Medulla oblongata (tissue), 1 donor: ENCODE data around the gene PLCB1.

Experiments used
- DNase-seq: peaks from one replicate; pipeline ENCODE4 v3.0.0-alpha.2; 2015; ENCODE audit errors: extremely low spot score

Gene PLCB1

GRCh38 chr20:8246153-8246552 is 114.1 kb downstream of the PLCB1 start:
- no peak for DNase-seq

GRCh38 chr20:8246716-8247115 is 114.7 kb downstream of the PLCB1 start:
- DNase-seq = no peak

- no peak for DNase-seq
Measured at GRCh38 chr20:8248051-8248450, 116.0 kb downstream of the PLCB1 start.

DNA sequence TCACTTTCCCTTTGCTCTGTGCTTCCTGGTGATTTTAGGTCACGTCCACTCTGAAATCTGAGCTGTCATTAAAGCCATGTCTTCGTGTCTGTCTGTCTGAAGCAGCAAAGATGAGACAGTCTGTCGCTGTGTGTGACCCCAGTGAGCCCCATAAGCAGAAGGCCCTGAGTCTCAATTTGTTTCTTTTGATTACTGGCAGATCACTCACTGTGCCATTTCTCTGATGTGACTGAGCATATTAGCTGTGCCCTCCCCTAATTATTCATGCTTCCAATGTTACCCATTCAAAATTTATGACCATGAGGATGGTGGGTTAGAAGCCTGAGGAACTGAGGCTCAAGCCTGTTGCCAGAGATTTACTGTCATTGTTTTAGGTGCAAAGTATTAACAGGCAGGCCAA is 117.6 kb downstream of the PLCB1 start:
- DNase-seq = no peak

DNA sequence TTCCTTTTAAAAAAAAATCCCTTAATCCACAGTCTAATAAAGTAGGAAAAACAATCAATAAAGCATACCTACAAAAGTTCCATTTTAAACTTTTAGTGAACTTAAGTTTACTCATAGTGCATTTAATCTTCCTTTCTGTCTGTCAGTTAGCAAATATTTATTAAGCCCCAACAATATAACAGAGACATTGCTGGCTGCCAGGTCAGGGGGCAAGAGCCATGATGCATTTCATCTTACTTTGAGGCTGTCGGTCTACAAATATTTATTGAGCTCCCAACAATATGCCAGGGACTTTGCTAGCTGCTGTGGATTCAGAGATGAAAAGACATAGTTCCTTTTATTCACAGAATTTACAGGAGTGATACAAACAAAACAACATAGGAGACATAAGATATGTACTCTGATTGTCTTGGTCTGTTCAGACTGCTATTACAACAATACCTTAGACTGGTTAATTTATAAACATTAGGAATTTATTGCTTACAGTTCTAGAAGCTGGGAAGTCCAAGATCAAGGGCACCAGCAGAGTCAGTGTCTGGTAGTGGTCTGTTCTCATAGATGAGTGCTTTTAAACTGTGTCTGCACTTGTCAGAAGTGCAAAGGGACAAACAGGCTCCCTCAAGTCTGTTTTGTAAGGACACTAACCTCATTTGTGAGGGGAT is 118.6 kb downstream of the PLCB1 start:
- DNase-seq = no peak

DNA sequence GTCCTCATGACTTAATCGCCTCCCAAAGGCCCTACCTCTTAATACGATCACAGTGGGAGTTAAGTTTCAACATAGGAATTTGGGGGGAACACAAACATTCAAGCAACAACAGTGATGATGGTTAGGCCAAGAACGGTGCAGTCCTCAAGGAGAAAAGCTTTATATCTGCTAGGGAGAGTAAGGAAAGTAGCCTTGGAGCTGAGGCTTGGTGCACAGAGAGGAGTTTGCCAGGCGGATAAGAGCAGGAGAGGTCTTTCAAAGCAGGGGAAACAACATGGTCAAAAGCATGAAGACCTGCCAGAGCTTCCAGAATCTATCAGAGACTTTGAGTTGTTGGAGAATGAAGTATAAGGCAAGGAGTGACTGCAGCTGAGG is 119.1 kb downstream of the PLCB1 start:
- DNase-seq = no peak

GRCh38 chr20:8254911-8255582 is 123.0 kb downstream of the PLCB1 start:
- no peak for DNase-seq

DNA sequence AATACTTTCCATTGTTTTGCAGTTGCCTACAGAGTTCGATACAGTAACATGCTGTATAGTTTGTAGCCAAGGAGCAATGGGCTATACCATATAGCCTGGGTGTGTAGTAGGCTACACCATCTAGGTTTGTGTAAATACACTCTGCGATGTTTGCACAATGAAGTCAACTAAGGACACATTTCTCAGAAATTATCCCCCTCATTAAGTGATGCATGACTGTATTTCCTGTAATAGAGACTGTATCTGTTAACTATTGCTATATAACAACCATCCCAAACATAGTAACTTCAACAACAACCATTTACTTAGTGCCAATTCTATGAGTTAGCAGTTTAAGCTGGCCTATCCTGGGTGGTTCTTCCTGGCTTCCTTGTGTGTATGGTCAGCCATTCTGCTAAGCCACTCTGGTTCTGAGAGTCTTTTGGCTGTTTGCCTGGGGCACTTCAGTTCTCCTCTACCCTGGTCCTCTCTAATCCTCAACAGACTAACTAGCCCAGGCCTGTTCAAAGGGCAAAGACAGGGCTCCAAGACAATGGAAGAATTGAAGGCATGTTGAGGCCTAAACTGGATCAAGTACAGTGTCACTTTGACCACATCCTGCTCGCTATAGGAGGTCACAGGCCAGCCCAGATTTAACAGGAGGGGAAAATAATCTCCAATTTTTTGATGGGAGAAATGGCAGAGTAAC is 124.0 kb downstream of the PLCB1 start:
- DNase-seq = no peak

GRCh38 chr20:8260837-8261251 is 128.8 kb downstream of the PLCB1 start:
- no peak for DNase-seq

DNA sequence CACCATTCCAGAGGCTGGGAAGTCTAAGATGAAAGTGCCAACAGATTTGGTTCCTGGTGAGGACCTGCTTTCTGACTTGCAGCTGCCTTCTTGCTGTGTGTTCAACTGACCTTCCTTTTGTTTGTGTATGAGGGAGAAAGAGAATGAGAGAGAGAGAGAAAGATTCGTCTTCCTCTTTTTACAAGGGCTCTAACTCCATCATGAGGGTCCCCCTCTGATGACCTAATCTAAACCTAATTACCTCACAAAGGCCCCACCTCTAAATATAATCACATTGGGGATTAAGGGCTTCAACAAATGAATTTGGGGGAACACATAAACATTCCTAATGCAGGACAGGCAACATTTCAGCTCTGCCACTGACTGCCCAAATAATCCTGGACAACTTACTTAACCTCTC is 130.7 kb downstream of the PLCB1 start:
- DNase-seq = no peak

GRCh38 chr20:8265588-8265987 is 133.5 kb downstream of the PLCB1 start:
- no peak for DNase-seq

GRCh38 chr20:8267009-8267408 is 134.9 kb downstream of the PLCB1 start:
- DNase-seq = no peak

GRCh38 chr20:8271727-8272126 is 139.7 kb downstream of the PLCB1 start:
- no peak for DNase-seq

- no peak for DNase-seq
Measured at GRCh38 chr20:8272766-8273165, 140.7 kb downstream of the PLCB1 start.

GRCh38 chr20:8284902-8285301 is 152.8 kb downstream of the PLCB1 start:
- DNase-seq = no peak

DNA sequence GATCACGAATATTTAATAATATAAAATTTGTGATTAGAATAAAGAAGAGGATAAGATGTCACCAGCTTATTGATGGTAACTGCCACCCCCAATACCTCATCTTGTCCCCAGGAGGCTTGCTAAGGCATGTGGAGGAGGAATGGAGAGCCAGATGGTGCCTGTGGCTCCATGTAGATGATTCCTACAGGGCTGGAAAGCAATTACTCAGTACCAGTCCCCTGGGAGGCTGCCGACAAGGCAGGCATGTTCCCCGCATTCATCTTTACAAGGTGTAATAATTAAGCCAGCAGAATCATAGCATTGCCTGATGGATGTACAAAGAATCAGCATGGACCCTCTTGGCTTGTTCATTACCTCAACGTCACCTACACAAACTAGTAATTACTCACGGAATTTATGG is 155.3 kb downstream of the PLCB1 start:
- no peak for DNase-seq

DNA sequence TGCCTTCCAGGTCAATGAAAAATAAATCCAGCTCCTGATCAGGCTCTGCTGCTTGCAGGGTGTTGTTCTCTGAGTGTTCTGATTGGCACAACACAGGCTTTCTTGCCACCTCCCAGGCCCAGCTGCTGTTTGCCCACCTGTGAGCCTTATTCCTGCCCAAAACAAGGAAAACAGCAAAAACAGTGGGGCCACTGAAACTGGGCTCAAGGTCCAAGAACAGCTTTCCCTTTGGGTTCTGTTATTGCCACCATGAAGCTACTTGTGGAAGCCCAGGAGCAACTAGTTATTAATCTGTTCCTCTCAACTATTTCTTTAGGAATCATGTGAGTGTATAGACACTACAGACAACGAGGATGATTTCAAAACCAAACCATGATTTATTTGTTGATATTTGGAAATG is 159.1 kb downstream of the PLCB1 start:
- no peak for DNase-seq

DNA sequence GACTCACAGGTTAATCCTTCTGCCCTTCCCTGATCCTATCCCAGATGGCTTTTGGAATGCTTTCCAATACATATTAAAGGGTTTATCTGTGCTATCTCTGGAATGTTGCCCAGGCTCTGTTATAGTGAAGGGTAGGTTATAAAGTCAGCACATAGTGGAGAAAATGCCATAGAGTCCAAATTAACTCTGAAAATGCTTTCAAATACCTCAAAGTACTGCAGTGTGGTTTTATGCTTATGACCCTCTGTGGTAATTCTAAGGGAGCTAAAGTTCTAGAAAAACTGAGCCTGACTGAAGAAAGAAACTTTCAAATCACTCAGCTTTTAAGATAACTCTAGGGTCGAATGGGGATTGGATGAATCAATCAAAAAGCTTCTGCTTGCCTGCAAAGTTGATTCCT is 159.8 kb downstream of the PLCB1 start:
- no peak for DNase-seq

GRCh38 chr20:8292793-8293192 is 160.7 kb downstream of the PLCB1 start:
- DNase-seq = no peak

DNA sequence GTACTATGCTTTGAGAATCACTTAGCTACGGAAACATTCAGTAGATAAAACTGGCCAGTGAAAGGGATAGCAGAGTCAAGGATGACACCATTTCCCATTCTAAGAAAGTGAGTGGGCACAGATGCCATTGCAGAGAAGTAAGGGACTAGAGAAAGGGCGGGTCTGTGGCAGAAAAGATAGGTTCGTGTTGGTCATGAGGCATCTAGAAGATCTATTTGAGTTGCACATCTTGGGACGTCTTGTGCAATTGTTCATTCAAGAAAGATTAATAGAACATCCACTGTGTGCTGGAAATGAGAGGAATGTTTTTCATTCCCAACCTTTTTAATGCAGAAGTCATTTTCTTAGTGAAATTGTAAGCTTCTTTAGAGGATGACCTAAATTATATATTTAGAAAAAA is 161.7 kb downstream of the PLCB1 start:
- no peak for DNase-seq

DNA sequence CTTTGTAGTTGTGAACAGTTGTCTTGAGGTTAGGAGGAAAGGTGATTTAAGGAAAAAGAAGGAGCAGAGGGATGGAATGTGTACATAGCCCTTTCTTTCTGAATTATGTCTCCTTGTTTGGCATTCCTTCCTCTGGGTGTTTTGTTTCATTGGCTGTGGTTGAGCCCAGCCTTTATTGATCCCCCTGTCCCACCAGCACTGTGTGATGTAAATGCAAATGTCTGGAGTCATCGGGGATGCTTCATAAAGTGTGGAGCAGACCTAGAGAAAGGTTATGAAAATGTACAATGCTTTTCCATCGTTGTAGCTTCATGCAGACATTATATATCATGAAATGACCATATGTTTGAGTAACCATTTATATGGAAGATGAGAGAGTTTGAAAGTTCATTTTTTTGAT is 164.5 kb downstream of the PLCB1 start:
- DNase-seq = no peak

GRCh38 chr20:8298426-8299043 is 166.5 kb downstream of the PLCB1 start:
- DNase-seq = no peak

- no peak for DNase-seq
Measured at GRCh38 chr20:8299921-8300320, 167.9 kb downstream of the PLCB1 start.
